Measurements from ENCODE around the gene GRIN2D.

The GRIN2D gene

DNA sequence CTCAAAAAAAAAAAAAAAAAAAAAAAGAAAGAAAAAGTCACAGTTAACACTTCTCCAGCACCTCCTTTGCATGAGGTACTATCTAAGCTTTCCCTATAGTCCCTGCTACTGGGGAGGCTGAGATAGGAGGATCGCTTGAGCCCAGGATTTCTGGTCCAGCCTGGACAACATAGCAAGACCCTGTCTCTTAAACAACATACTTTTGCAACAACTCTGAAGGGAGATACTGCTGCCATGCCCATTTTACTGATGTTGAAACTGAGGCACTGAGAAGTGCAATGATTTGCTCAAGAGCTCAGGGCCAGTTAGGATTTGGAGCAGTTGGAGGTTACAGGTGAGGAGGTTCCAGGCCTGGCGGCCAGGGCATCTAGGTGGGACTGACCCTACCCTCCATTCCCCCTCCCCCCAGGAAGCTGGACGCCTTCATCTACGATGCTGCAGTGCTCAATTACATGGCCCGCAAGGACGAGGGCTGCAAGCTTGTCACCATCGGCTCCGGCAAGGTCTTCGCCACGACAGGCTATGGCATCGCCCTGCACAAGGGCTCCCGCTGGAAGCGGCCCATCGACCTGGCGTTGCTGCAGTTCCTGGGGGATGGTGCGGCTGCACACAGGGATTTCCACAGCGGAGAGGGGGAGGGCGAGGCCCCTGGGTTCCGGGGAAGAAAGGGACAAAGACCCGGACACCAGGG, 48.0 kb downstream of the GRIN2D start:
- no peak for DNase-seq (ENCODE audit: low read depth in 1 of 2, low spot score in 1 of 2)

DNA sequence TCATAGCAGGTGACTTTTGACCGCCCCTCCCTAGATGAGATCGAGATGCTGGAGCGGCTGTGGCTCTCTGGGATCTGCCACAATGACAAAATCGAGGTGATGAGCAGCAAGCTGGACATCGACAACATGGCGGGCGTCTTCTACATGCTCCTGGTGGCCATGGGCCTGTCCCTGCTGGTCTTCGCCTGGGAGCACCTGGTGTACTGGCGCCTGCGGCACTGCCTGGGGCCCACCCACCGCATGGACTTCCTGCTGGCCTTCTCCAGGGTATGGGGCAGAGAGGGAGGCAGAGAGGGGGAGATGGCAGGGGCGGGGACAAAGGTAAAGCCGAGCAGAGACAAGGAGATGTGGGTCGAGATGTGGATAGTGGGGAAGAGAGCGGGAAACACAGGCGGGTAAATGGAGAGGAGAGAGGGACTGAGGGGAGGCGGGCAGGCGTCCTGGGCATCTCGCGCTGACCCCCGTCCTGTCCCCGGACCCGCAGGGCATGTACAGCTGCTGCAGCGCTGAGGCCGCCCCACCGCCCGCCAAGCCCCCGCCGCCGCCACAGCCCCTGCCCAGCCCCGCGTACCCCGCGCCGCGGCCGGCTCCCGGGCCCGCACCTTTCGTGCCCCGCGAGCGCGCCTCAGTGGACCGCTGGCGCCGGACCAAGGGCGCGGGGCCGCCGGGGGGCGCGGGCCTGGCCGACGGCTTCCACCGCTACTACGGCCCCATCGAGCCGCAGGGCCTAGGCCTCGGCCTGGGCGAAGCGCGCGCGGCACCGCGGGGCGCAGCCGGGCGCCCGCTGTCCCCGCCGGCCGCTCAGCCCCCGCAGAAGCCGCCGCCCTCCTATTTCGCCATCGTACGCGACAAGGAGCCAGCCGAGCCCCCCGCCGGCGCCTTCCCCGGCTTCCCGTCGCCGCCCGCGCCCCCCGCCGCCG, 48.9 kb downstream of the GRIN2D start:
- DNase-seq (ENCODE audit: low read depth in 1 of 2, low spot score in 1 of 2), result no peak

DNA sequence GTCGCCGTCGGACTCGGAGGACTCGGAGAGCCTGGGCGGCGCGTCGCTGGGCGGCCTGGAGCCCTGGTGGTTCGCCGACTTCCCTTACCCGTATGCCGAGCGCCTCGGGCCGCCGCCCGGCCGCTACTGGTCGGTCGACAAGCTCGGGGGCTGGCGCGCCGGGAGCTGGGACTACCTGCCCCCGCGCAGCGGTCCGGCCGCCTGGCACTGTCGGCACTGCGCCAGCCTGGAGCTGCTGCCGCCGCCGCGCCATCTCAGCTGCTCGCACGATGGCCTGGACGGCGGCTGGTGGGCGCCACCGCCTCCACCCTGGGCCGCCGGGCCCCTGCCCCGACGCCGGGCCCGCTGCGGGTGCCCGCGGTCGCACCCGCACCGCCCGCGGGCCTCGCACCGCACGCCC, 49.8 kb downstream of the GRIN2D start:
- DNase-seq (ENCODE audit: low read depth in 1 of 2, low spot score in 1 of 2), result no peak
